ENCODE measurements around the gene EDNRA.
A peak's percentile ranks its signal among the peaks of the same experiment; 100 is the strongest.

EDNRA gene

DNA sequence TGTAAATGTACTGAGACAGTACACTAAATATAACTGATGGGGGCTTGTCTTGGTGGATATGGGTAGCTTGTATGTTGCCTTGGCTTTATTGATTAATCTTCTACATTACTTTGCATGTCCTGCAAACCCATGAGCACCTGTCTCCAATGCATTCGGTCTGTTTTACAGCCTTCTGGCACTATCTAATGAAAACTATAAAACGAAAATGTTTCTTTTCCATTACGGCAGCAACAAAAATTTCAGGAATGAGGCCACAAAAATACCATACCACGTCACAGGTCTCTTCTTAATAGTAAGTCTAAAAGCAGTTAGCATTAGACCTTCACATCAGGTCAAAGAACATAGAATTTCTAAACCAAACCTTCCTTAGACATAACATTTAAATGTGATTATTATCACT, 49.8 kb downstream of the EDNRA start:
- no peak for DNase-seq (ENCODE audit: low read depth in 1 of 2, low spot score in 1 of 2)
- in situ Hi-C loops (cut with HindIII; ENCODE audit: low pct_unique_long_range_greater_than_20kb, low sequenced_read_pairs), result no loop called here
- no peak for TF ChIP-seq JUND (IDR thresholded peaks at IDR 0.05; ENCODE audit: low read depth)

DNA sequence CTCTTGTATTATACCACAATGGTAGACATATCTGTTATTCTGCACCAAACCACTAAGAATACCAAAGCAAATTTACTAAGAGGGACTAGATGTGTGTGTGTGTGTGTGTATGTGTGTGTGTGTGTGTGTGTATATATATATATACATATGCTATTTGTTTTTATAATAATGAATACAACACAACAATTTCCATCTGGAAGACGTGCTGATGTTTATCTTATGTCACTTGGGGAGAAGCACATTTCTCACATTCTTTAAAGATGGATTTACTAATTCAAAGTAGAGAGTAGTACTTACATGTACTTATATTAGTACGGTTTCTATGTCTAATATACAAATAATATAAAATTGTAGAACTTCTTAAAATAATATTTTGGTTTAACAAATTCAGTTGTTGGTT, 52.0 kb downstream of the EDNRA start:
- DNase-seq (ENCODE audit: low read depth in 1 of 2, low spot score in 1 of 2), result no peak
- no peak for TF ChIP-seq JUND (IDR thresholded peaks at IDR 0.05; ENCODE audit: low read depth)
- in situ Hi-C loops (cut with HindIII; ENCODE audit: low pct_unique_long_range_greater_than_20kb, low sequenced_read_pairs), result no loop called here

DNA sequence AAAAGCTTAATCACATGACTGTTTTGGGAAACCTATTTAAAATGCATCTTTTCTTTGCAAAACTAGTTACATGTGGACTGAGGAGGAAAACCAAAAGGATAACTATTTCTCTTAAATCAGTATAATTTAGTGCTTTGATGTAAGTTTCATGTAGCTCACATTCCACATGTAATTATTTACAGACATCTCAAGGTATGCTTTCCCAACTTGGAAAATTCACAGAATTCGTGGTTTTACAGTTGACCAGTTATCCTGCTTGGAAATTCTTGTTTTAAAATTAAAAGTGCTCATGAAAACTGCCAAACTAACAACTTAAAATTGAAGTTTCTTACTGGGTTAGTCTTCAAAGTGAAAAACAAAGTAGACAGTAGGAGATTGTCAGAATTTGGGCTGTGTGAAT, 52.4 kb downstream of the EDNRA start:
- TF ChIP-seq JUND (IDR thresholded peaks at IDR 0.05; ENCODE audit: low read depth), result no peak
- in situ Hi-C loops (cut with HindIII; ENCODE audit: low pct_unique_long_range_greater_than_20kb, low sequenced_read_pairs), result no loop called here
- DNase-seq (ENCODE audit: low read depth in 1 of 2, low spot score in 1 of 2), result no peak

DNA sequence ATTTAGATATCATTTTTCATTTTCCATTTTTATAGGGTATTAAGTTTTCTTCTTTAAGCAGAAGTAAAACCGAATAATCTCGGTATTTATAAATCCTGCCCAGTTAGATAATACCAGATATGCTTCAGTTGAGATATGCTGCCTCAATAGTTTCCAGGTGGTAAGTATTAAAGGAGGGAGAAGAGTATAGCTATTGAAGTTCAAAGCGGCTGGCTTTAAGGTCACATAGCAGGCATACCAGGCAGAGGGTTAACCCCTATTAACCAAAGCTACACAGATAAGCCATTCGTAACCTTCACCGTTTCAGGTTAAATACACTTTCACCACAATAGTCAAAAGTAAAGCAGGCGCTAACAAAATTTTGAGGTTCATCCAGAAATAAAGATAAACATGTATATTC, 54.2 kb downstream of the EDNRA start:
- in situ Hi-C loops (cut with HindIII; ENCODE audit: low pct_unique_long_range_greater_than_20kb, low sequenced_read_pairs), result no loop called here
- no peak for TF ChIP-seq JUND (IDR thresholded peaks at IDR 0.05; ENCODE audit: low read depth)
- DNase-seq (ENCODE audit: low read depth in 1 of 2, low spot score in 1 of 2), result no peak

DNA sequence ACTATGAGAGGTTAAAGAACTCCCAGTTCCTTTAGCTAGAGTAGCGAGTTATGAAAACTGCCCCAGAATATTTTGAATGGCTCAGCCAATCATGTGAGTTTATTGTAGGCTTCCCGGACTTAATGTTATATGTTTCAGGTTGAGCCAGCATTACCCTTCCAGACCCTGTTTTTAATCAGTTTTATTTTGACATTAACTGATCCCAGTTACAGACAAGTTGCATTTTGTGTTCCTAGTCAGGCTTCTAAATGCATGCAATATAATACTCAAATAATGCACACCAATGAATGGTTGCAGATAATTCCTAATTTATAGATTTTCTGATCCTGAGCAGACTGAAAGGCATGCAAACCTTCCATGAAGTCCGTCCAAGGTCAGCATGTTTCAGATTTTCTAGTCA, 57.8 kb downstream of the EDNRA start:
- DNase-seq (ENCODE audit: low read depth in 1 of 2, low spot score in 1 of 2), result no peak
- TF ChIP-seq JUND (IDR thresholded peaks at IDR 0.05; ENCODE audit: low read depth), result no peak
- in situ Hi-C loops (cut with HindIII; ENCODE audit: low pct_unique_long_range_greater_than_20kb, low sequenced_read_pairs), result no loop called here

DNA sequence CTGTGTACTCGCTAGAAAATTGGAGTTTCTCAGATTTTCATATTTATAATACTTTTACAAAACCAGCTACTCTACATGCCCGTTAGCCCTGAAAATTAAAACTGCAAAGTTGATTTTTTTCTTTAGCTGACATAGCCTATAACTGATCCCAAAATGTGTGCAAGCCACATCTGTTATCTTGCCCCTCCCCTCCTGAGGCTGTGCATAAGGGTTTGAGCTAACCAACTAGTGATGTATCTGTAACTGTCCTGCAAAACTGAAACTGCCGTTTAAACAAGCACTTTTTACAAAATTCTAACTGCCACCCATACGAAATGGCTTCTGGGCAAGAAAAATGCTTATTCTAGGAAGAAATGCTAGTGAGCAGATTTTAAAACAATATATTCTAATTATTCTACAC, 59.1 kb downstream of the EDNRA start:
- in situ Hi-C loops (cut with HindIII; ENCODE audit: low pct_unique_long_range_greater_than_20kb, low sequenced_read_pairs), result no loop called here
- no peak for TF ChIP-seq JUND (IDR thresholded peaks at IDR 0.05; ENCODE audit: low read depth)
- no peak for DNase-seq (ENCODE audit: low read depth in 1 of 2, low spot score in 1 of 2)

DNA sequence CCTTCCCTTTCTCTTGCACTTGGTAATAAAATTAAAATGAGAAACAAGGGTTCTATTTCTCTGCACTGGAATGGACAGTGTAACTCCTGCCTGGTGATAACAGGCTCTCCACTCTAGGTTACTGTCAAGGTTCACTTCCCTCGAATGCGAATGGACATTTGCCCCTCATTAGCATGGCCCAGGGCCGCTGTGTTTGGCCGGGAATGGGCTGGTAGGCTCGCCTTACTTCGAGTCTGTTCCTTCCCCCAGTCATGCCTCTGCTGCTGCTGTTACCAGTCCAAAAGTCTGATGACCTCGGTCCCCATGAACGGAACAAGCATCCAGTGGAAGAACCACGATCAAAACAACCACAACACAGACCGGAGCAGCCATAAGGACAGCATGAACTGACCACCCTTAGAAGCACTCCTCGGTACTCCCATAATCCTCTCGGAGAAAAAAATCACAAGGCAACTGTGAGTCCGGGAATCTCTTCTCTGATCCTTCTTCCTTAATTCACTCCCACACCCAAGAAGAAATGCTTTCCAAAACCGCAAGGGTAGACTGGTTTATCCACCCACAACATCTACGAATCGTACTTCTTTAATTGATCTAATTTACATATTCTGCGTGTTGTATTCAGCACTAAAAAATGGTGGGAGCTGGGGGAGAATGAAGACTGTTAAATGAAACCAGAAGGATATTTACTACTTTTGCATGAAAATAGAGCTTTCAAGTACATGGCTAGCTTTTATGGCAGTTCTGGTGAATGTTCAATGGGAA, 61.5 kb downstream of the EDNRA start:
- in situ Hi-C loops (cut with HindIII; ENCODE audit: low pct_unique_long_range_greater_than_20kb, low sequenced_read_pairs), result no loop called here
- no peak for TF ChIP-seq JUND (IDR thresholded peaks at IDR 0.05; ENCODE audit: low read depth)

DNA sequence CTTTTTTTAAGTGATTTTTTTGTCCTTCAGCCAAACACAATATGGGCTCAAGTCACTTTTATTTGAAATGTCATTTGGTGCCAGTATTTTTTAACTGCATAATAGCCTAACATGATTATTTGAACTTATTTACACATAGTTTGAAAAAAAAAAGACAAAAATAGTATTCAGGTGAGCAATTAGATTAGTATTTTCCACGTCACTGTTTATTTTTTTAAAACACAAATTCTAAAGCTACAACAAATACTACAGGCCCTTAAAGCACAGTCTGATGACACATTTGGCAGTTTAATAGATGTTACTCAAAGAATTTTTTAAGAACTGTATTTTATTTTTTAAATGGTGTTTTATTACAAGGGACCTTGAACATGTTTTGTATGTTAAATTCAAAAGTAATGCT, 62.1 kb downstream of the EDNRA start:
- no peak for TF ChIP-seq JUND (IDR thresholded peaks at IDR 0.05; ENCODE audit: low read depth)
- no peak for DNase-seq (ENCODE audit: low read depth in 1 of 2, low spot score in 1 of 2)
- in situ Hi-C loops (cut with HindIII; ENCODE audit: low pct_unique_long_range_greater_than_20kb, low sequenced_read_pairs), result no loop called here

More for the DNA sequence above, 61.5 kb downstream of the EDNRA start:
- peak in 1 of 2 experiments; percentile 31 for DNase-seq (ENCODE audit: low read depth in 1 of 2, low spot score in 1 of 2)

DNA sequence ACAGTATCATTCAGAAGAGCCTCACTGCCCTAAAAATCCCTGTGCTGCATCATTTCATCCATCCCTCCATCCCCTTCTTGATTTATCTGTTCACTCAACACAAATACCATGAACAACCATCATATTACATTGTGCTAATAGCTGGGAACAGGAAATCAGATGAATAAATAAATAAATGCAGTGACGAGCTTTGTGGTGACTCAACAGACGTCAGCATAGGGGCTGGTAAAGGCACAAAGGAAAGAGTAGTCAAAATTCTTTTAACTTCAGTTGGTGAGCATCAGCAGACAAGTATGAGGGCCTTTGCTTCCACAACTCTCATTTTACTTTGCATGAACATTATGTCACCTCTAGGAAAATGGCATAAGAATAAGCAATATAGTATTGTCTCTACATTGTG, 65.5 kb downstream of the EDNRA start:
- no peak for TF ChIP-seq JUND (IDR thresholded peaks at IDR 0.05; ENCODE audit: low read depth)
- in situ Hi-C loops (cut with HindIII; ENCODE audit: low pct_unique_long_range_greater_than_20kb, low sequenced_read_pairs), result no loop called here
- no peak for DNase-seq (ENCODE audit: low read depth in 1 of 2, low spot score in 1 of 2)

DNA sequence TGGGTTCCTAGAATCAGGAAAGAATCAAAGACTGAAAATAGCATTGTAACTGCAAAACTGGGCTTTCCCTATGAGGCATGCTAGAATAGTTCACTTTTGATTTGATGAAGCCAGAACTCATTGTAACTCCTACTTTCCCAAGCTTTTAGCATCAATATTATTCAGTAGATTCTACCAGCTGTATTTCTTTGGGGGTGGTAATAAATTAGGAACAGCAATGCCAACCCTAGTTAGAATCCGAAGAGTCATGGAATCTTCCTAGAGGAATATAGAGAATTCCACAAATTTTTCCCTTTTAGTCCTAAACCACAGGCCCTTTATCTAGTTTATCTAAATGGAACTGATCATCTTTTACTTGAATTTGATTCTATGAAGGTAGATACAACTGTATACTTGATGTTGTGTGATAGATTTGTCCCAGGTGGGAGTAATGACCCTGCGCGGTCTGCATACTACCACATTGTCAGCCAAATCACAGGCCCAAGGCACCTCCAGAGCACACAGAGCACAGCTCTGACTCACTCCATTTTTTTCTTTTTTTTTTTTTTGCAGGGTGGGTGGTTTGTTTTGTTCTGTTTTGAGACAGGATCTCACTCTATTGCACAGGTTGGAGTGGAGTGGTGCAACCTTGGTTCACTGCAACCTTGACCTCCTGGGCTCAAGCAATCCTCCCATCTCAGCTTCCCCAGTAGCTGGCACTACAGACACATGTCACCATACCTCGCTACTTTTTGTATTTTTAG, 66.6 kb downstream of the EDNRA start:
- in situ Hi-C loops (cut with HindIII; ENCODE audit: low pct_unique_long_range_greater_than_20kb, low sequenced_read_pairs), result no loop called here
- DNase-seq (ENCODE audit: low read depth in 1 of 2, low spot score in 1 of 2), result no peak
- no peak for TF ChIP-seq JUND (IDR thresholded peaks at IDR 0.05; ENCODE audit: low read depth)

DNA sequence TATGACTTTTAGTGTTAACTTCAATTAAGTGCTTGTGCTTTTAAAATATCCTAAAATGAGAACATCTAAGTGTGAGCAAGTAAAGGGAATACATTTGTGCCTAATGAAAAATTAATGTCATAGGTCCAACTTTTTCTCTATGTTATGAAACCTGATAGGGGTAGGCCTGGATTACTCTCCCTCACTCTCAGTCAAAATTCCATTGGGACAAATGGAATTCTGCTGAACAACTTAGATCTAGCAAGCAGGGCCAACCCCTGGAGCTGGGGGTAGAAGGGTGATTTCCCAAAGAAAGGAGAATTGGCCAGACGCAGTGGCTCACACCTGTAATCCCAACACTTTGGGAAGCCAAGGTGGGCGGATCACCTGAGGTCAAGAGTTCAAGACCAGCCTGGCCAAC, 67.4 kb downstream of the EDNRA start:
- no peak for TF ChIP-seq JUND (IDR thresholded peaks at IDR 0.05; ENCODE audit: low read depth)
- no peak for DNase-seq (ENCODE audit: low read depth in 1 of 2, low spot score in 1 of 2)
- in situ Hi-C loops (cut with HindIII; ENCODE audit: low pct_unique_long_range_greater_than_20kb, low sequenced_read_pairs), result no loop called here

DNA sequence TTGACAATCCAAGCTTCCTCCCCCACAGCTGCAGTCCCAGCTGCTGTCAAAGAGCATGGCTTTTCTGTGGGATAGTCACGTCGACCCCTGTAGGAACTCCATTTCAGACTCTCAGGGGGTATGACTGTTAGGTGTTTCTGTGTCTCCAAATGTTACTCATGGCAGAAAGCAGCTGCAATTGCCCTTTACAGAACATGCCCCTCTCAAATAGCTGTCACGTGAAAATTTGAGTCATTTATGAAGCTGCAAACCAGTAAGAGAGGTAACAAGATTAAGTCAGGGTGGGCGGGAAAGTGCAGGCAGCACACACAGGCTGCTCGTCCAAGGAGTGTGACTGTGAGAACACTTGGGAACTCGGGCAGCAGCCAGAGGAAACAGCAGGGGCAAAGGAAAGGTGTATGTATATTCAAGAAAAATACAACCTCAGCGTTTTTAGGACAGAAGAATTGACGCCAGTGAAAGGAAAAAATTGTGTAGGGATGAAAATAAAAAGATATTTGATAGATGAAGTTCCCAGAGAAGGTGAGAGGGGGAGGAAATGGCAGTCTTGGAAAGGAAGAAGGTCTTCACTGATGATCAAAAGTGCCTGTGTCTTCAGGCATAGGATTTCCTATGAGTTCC, 69.8 kb downstream of the EDNRA start:
- in situ Hi-C loops (cut with HindIII; ENCODE audit: low pct_unique_long_range_greater_than_20kb, low sequenced_read_pairs), result no loop called here
- DNase-seq (ENCODE audit: low read depth in 1 of 2, low spot score in 1 of 2), result no peak
- no peak for TF ChIP-seq JUND (IDR thresholded peaks at IDR 0.05; ENCODE audit: low read depth)

DNA sequence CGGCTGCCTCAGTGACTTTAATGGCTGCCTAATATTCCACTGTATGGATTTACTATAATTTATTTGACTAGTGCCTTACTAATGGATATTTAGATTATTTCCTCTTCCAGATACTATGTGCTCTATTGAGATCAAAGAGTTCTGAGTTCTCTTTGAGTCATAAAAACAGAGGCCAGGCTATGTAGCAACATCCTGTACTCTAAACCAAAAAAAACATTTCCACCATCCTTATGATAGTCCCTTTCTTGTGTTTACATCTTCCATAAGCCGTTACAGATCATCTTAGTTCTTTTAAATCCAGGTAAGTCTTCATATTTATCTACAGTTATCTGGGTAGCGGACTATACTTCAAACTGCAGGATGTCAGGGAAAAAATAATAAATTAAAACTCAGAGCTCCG, 79.7 kb downstream of the EDNRA start:
- no peak for DNase-seq (ENCODE audit: low read depth in 1 of 2, low spot score in 1 of 2)
- no peak for TF ChIP-seq JUND (IDR thresholded peaks at IDR 0.05; ENCODE audit: low read depth)
- in situ Hi-C loops (cut with HindIII; ENCODE audit: low pct_unique_long_range_greater_than_20kb, low sequenced_read_pairs), result no loop called here
